ENCODE measurements around the gene TBX6.

DNA sequence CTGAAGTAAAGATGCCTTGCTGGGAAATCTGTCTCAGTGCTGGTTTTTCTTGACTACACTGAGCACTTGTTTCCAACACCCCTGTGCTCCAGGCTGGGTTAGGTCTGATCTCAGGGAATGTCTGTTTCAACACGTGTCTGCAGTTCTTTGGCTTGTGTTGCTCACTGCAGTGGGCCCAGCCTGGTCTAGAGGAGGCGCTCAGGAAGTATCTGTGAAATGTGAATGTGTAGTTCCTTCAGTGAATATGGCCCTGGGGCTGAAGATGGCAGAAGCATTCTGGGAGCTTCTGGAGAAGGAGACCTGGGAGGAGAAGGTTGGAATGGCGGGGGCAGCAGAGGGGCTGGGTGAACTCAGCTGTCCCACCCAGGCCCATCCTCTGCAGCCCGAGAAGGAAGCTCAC, 12.4 kb upstream of the TBX6 start:
- TF ChIP-seq, protein P1, sequence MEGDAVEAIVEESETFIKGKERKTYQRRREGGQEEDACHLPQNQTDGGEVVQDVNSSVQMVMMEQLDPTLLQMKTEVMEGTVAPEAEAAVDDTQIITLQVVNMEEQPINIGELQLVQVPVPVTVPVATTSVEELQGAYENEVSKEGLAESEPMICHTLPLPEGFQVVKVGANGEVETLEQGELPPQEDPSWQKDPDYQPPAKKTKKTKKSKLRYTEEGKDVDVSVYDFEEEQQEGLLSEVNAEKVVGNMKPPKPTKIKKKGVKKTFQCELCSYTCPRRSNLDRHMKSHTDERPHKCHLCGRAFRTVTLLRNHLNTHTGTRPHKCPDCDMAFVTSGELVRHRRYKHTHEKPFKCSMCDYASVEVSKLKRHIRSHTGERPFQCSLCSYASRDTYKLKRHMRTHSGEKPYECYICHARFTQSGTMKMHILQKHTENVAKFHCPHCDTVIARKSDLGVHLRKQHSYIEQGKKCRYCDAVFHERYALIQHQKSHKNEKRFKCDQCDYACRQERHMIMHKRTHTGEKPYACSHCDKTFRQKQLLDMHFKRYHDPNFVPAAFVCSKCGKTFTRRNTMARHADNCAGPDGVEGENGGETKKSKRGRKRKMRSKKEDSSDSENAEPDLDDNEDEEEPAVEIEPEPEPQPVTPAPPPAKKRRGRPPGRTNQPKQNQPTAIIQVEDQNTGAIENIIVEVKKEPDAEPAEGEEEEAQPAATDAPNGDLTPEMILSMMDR (IDR thresholded peaks at IDR 0.05) = no peak
- TF ChIP-seq POLR2AphosphoS5 (IDR thresholded peaks at IDR 0.05) (no peak), POLR2A (IDR thresholded peaks at IDR 0.05) (no peak), EP300 (IDR thresholded peaks at IDR 0.05) (no peak)

Data from sigmoid colon (tissue), 4 donors.